ENCODE data around the gene TSFM.

TSFM gene

DNA sequence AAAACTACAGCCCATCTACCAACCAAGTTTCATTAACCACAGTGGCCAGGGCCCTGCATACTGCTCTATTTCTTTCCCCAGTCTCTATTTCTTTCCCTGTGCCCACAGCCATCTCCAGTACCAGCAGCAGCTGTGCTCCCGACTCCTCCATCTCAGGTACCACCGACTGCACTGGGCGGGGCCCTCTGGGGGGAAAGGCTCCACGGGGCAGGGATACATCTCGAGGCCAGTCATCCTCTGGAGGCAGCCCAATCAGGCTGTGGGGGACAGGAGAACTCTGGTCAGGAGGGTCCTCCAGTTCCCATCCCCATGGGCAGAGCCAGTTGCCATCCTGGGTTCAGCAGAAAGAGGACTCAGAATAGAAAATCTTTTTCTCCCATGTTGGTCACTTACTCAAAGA lies 33.5 kb upstream of the TSFM start:
- DNase-seq, result no peak

DNA sequence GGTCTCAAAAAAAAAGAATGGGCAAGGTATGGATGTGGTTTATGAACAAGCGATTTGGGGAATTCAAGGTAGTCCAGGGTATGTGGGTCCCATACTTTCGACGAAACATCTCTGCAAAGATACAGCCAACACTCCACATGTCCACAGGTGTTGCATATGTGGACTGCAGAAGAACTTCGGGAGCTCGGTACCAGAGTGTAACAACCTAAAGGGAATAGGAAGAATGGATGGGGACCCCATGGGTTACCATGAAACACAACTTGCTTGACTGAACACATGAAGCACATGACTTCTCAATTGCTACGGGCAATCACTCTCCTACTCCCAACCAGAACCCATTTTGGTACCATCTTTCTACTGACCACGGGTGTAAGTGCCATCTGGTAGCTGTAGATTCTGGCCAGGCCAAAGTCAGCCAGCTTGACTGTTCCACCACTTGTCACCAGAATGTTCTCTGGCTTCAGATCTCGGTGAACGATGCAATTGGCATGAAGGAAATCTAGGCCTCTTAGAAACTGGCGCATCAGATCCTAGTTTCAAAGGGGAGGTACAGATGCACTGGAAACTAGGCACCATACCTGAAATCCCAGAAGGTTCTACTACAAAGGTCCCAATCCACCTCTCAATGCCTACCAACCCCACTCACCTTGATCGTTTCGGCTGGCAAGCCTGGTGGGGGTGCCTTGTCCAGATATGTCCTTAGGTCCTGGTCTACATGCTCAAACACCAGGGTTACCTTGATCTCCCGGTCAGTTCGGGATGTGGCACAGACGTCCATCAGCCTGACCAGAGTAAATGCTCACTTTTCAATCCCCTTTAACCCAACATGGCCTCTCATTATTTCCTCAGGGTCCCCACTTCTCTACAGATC lies 31.8 kb upstream of the TSFM start:
- DNase-seq, result no peak

GRCh38 chr12:57751432-57751787 lies 31.2 kb upstream of the TSFM start:
- DNase-seq, result no peak

- peak; percentile 95 for DNase-seq
Measured at GRCh38 chr12:57751788-57752667, 30.6 kb upstream of the TSFM start, which contains the start of gene CDK4. CDK4 (minus strand) TSS chr12:57752310; CDS start chr12:57751717, 593 bp downstream.

GRCh38 chr12:57752668-57753000 lies 30.0 kb upstream of the TSFM start:
- DNase-seq, result no peak

- DNase-seq, result no peak
Measured at GRCh38 chr12:57753756-57754337, 28.7 kb upstream of the TSFM start.

DNA sequence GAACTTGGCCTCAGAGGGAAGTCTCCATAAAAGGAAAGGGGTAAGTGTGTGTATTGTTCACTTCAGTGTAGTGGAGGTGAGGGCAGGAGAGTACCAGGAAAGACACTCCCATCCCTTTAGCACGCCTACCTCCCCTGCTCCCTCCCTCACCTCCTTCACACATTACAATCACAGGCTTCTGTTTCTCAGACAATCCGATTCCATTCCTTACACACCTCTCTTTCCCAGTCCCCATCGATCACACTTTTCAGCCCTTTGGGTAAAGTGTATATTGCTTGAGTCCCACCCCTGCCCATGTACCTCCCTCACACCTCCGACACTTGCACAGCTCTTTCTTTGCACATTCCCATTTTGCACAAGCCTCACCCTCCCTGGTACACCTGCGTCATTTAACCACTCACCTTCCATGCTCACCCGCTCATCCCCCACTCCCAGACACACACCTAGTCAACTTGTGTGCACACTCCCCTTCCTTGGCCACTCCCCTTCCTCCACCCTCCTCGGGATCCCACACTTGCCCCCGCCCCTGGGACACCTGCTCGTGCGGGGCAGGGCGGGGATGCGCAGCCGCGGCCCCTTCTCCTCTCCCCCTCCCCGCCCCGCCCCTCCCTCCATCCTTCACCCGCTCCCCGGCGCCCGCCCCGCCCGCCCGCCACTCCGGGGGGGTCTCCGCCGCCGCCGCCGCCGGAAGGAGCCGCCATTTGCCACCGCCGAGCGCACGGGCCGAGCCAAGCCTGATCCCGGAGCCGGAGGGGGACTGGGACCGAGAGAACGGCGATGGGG lies 28.0 kb upstream of the TSFM start, which contains the start of gene MARCHF9:
TSS of gene MARCHF9 (plus strand) at position 693 of the 783 bp plus-strand sequence. CDS start 426 bp downstream, outside the sequence.
- peak; percentile 24 for DNase-seq

GRCh38 chr12:57755194-57755453 lies 27.5 kb upstream of the TSFM start:
- DNase-seq, result no peak

GRCh38 chr12:57755454-57756372 lies 26.9 kb upstream of the TSFM start:
- DNase-seq, result no peak

DNA sequence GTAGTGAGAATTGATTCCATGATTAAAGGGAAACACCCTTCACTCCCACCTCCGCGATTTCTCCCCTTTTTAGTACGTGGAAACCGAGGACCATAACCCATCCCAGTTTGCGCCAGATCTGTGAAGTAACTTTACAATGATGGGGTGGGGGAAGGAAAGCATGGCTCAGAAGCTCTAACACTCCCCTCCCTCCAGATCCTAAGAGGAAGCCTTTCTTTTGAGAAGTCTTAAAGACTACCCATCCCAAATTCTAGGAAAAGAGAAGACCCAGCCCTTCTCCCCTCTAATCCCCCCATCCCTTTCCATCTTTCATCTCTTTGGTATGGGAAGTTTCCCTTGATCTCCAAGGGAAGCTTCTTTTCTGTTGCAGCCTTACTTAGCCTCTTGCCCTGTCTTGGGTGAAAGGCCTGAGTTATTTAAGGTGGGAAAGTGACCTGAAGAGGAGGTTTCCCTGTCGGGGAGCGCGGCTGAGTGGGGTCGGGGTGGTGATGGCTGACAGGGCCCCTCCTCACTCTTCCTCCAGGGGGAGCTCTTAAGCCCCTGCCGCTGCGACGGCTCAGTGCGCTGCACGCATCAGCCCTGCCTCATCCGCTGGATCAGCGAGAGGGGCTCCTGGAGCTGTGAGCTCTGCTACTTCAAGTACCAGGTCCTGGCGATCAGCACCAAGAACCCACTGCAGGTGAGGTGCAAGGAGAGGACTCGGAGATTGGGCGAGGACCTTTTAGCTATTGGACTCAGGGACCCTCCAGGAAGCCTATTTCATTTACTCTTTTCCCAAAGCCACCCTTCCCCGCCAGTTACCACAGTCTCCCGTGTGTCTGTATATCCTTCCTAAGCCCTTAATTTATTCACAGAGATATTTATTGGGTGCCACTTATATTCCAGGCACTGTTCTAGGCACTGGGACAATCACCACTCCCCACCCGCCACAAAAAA lies 25.9 kb upstream of the TSFM start:
- no peak for DNase-seq

- no peak for DNase-seq
Measured at GRCh38 chr12:57757771-57758170, 24.8 kb upstream of the TSFM start.

DNA sequence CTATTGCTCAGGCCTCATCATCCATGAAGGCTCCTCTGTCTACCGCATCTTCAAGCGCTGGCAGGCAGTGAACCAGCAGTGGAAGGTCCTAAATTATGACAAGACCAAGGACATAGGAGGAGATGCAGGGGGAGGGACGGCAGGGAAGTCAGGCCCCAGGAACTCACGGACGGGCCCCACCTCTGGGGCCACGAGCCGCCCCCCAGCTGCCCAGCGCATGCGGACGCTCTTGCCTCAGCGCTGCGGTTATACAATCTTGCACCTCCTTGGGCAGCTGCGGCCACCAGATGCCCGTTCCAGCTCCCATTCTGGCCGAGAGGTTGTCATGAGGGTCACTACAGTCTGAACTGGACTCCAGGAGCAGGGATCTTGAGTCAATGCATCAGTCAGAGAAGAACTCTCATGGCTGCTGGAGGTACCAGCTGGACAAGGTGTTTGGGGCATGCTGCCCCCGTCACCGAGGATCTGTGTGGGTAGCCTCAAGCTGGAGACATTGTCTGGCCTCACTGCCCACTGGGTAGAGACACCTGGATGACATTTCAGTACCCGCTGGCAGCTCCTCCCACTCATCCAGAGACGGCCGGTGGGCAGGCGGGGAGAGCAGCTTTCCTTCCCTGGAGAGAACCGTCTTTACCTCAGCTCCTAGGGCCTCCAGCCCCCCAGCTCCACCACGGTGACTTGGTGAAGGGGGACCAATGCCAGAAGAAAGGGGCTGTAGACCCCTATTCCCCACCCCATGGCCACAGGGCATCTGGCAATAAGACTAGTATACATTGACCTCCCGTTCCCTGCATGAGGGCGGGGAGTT lies 23.8 kb upstream of the TSFM start:
- no peak for DNase-seq

- DNase-seq, result no peak
Measured at GRCh38 chr12:57759360-57759980, 23.1 kb upstream of the TSFM start.

DNA sequence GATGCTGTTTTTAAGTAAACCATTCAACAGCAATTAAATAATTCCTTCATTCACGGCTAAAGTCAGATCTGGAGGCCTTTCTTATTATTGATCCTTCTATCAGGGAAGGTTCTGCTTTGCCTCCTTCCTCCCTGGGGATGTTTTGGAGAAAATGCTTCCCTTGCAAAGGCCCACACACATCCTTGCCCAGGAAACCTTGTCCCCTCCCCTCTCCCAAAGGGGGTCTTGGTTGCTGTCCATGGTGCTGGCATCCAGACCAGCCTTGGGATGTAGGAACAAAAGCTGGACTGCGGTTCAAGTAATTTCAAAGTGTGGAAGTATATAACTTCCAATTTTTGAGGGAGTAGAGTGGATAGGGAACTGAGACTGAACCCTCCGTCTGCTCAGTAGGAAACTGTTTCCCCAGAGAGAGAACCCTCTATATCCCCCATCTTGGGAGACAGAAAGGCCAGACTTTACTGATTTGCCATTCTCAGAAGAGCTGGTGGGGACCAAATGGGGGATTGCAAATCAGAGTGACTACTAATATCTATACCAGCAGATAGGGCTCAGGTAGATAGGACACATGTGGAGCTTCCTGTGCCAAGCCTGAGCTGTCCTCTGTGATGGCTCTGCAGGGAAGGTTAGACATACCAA lies 22.1 kb upstream of the TSFM start:
- DNase-seq, result no peak

- no peak for DNase-seq
Measured at GRCh38 chr12:57761391-57761998, 21.1 kb upstream of the TSFM start.

DNA sequence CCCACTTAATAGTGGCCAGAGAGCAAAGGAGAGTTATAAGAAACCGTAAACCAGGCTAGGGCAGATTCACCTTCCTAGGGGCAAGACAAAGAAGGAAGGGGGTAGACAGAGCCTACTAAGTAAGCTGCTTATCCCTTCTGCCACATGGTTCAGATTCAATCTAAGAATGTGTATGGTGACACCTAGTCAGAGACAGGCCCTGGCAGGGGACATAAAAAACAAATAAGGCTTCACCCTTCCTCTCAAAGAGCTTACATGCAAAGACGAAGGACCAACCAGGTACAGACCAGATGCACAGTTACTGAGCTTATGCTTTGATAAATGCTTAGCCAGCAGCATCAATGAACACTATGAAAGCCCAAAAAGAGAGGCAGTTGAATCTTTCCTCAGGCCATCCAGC lies 20.1 kb upstream of the TSFM start:
- DNase-seq, result no peak

DNA sequence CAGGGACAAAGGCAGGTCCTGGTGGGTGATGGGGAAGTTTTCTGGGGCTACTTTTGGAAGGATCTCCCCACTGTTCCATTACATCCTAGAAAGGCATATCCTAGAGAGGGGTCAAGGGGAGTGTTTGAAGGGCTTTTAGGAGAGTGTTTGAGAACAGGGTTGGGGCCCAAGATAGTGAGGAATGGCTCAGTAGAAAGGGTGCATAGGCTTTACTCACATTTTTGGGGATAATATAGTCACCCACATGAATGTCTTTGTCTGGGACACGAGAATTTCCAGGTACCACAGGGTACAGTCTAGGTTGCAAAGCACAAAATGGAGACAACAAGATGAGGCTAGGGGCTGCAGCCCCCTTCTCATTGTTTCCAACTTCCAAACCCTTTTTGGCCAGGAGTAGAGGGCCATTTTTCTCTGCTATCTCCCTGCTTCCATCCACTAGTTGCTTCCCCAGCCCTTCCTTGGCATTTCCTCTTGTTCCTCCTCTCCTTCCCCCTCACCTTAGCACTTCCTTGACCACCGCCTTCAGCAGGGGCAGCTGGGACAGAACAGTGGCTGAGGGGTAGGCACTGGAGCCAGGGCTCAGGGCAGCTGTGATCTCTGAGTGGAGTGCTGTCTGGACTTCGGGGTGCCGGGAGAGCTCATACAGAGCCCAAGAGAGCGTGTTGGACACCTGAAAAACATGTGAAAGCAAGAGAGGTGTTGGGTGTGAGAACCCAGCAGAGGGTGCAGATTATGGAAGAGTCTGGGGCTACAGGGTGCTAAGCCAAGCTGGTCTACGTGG lies 18.5 kb upstream of the TSFM start:
- DNase-seq, result no peak

GRCh38 chr12:57764662-57765002 lies 18.0 kb upstream of the TSFM start:
- DNase-seq, result no peak
